Measurements from ENCODE around the gene TANGO6. TPM values are rescaled to one million over a fixed set of nuclear protein-coding genes. Genes with fewer than 3 reads are reported as not detected.

The TANGO6 gene
- total RNA-seq, 2 experiments from 2014 or later: 17.1 to 18.1 TPM

DNA sequence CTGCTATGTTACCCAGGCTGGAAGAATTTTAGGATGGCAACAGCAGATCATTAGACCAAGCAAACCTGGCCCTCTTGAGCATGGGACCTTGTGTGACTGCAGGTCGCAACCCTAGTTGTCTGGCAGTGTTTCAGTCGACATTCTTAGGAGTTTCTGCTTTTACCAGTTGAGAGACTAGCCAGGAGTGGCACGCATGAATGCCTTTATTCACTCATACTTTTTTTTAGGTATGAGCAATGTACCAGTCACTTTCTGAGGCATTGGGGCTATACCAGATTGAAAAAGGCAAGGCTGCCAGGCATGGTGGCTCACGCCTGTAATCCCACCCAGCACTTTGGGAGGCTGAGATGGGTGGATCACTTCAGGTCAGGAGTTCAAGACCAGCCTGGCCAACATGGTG is 233.9 kb downstream of the TANGO6 start:
- H3K4me1 ChIP-seq (ENCODE audit: insufficient read depth, low read length): no peaks in the 10 kb centered on the region

DNA sequence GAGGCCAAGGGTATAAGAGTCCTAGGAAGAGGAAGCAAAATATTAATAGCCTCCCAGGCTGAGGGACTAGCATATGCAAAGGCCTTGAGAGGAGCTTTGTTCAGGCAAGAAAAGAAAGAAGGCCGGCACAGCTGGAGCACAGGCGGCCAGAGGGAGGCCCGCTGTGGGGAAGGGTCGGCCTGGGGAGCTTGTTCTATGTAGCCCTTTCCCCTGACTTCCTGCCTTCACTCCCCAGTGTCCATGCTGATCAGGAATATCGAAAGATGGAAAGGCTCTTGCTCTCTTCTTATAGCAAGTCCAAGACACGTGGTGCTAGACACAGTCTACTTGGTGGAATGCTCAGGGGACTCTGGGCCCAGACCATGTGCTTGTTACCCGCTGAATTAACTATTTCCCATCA is 234.7 kb downstream of the TANGO6 start:
- ChIA-PET CTCF (no interaction called here), POLR2A (no interaction called here)
- Histone ChIP-seq H3K27ac (ENCODE audit: low read depth in 1 of 2, low read length in 2 of 2) (no peak overlapping the region), H3K9me3 (ENCODE audit: control insufficient read depth in 1 of 2, insufficient read depth in 1 of 2, low read length in 2 of 2) (no peaks in the 10 kb centered on the region), H3K4me1 (ENCODE audit: insufficient read depth, low read length) (no peaks in the 10 kb centered on the region), H3K36me3 (ENCODE audit: insufficient read depth, low read length) (peaks cover 5% of the 10 kb centered on the region), H3K27me3 (ENCODE audit: control insufficient read depth in 1 of 2, insufficient read depth in 2 of 2, low read length in 2 of 2) (no peaks in the 10 kb centered on the region), H3K4me3 (ENCODE audit: low read length) (no peak overlapping the region)
- ATAC-seq (ENCODE audit: poor library complexity): no peak
- no peaks in the 10 kb centered on the region for H3K9me3 Mint-ChIP-seq
- peaks cover 9% of the 10 kb centered on the region for H3K36me3 Mint-ChIP-seq (ENCODE audit: low read depth)
- DNase-seq: no peak
- TF ChIP-seq, protein P1, sequence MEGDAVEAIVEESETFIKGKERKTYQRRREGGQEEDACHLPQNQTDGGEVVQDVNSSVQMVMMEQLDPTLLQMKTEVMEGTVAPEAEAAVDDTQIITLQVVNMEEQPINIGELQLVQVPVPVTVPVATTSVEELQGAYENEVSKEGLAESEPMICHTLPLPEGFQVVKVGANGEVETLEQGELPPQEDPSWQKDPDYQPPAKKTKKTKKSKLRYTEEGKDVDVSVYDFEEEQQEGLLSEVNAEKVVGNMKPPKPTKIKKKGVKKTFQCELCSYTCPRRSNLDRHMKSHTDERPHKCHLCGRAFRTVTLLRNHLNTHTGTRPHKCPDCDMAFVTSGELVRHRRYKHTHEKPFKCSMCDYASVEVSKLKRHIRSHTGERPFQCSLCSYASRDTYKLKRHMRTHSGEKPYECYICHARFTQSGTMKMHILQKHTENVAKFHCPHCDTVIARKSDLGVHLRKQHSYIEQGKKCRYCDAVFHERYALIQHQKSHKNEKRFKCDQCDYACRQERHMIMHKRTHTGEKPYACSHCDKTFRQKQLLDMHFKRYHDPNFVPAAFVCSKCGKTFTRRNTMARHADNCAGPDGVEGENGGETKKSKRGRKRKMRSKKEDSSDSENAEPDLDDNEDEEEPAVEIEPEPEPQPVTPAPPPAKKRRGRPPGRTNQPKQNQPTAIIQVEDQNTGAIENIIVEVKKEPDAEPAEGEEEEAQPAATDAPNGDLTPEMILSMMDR (IDR thresholded peaks at IDR 0.05): no peak
- no peaks in the 10 kb centered on the region for H3K27me3 Mint-ChIP-seq
- no peak overlapping the region for H3K27ac Mint-ChIP-seq
- no peaks in the 10 kb centered on the region for H3K4me1 Mint-ChIP-seq (ENCODE audit: low read depth)
- no peak overlapping the region for H3K4me3 Mint-ChIP-seq
- intact Hi-C loops (cut with DNase I, micrococcal nuclease): no loop called here

More for the DNA sequence above, 233.9 kb downstream of the TANGO6 start:
- no peak for DNase-seq
- CTCF ChIA-PET: no interaction called here
- no peaks in the 10 kb centered on the region for H3K27me3 Mint-ChIP-seq
- Histone ChIP-seq H3K27me3 (ENCODE audit: control insufficient read depth in 1 of 2, insufficient read depth in 2 of 2, low read length in 2 of 2) (no peaks in the 10 kb centered on the region), H3K27ac (ENCODE audit: low read depth in 1 of 2, low read length in 2 of 2) (no peak overlapping the region), H3K36me3 (ENCODE audit: insufficient read depth, low read length) (peaks cover 7% of the 10 kb centered on the region), H3K4me3 (ENCODE audit: low read length) (no peak overlapping the region), H3K9me3 (ENCODE audit: control insufficient read depth in 1 of 2, insufficient read depth in 1 of 2, low read length in 2 of 2) (no peaks in the 10 kb centered on the region)
- no peak overlapping the region for H3K27ac Mint-ChIP-seq
- H3K36me3 Mint-ChIP-seq (ENCODE audit: low read depth): peaks cover 4% of the 10 kb centered on the region
- TF ChIP-seq, protein P1 (IDR thresholded peaks at IDR 0.05): no peak
- H3K4me3 Mint-ChIP-seq: no peak overlapping the region
- no peak for ATAC-seq (ENCODE audit: poor library complexity)
- intact Hi-C loops (cut with DNase I, micrococcal nuclease): no loop called here
- POLR2A ChIA-PET: no interaction called here
- no peaks in the 10 kb centered on the region for H3K4me1 Mint-ChIP-seq (ENCODE audit: low read depth)
- no peaks in the 10 kb centered on the region for H3K9me3 Mint-ChIP-seq

DNA sequence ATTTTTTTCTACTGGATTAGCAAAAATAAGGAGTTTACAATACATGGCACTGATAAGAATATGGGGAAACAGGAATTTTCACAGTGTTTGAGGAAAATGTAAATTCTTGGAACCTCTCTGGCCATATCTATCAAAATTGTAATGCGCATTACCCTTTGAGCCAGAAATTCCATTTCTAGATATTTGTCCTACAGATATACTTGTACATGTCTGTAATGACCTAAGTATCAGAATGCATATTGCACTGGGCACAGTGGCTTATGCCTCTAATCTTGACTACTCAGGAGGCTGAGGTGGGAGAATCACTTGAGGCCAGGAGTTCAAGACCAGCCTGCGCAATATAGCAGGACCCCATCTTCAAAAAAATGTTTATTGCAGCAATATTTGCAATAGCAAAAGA is 236.4 kb downstream of the TANGO6 start:
- H3K9me3 Mint-ChIP-seq: no peaks in the 10 kb centered on the region
- H3K36me3 Mint-ChIP-seq (ENCODE audit: low read depth): peaks cover 24% of the 10 kb centered on the region
- no peaks in the 10 kb centered on the region for H3K9me3 ChIP-seq (ENCODE audit: control insufficient read depth in 1 of 2, insufficient read depth in 1 of 2, low read length in 2 of 2)
- intact Hi-C loops (cut with DNase I, micrococcal nuclease): no loop called here
- H3K27me3 ChIP-seq (ENCODE audit: control insufficient read depth in 1 of 2, insufficient read depth in 2 of 2, low read length in 2 of 2): no peaks in the 10 kb centered on the region
- DNase-seq: no peak
- H3K4me1 ChIP-seq (ENCODE audit: insufficient read depth, low read length): no peaks in the 10 kb centered on the region
- ChIA-PET POLR2A (interaction anchor here (0.8 kb wide), 1 partner anchor 53 kb away, joined by 3 read pairs; no protein-coding TSS in a partner anchor), CTCF (no interaction called here)
- peaks cover 19% of the 10 kb centered on the region for H3K36me3 ChIP-seq (ENCODE audit: insufficient read depth, low read length)
- no peaks in the 10 kb centered on the region for H3K27me3 Mint-ChIP-seq
- H3K27ac ChIP-seq (ENCODE audit: low read depth in 1 of 2, low read length in 2 of 2): no peak overlapping the region
- ATAC-seq (ENCODE audit: poor library complexity): no peak
- TF ChIP-seq, protein P1 (IDR thresholded peaks at IDR 0.05): no peak
- H3K4me1 Mint-ChIP-seq (ENCODE audit: low read depth): no peaks in the 10 kb centered on the region
- no peak overlapping the region for H3K4me3 Mint-ChIP-seq
- no peak overlapping the region for H3K27ac Mint-ChIP-seq
- no peak overlapping the region for H3K4me3 ChIP-seq (ENCODE audit: low read length)
